Measurements from ENCODE around the gene MYRIP. TPM values are rescaled to one million over a fixed set of nuclear protein-coding genes. Genes with fewer than 3 reads are reported as not detected.

MYRIP gene
- polyA plus RNA-seq, 1 experiment, result 0.06 TPM

- Histone ChIP-seq H3K4me3 (ENCODE audit: low read depth, low read length) (no peak overlapping the region), H3K27me3 (ENCODE audit: control insufficient read depth, insufficient read depth, low read length) (no peaks in the 10 kb centered on the region), H3K36me3 (ENCODE audit: control insufficient read depth, insufficient read depth, low read length) (no peaks in the 10 kb centered on the region)
- ChIA-PET POLR2A (interaction anchor here (0.6 to 1.3 kb wide), 2 partner anchors 10 to 25 kb away, joined by 3 to 6 read pairs; no protein-coding TSS in a partner anchor), CTCF (interaction anchor here (1.1 to 1.9 kb wide), 2 partner anchors 10 to 116 kb away, joined by 4 to 8 read pairs; no protein-coding TSS in a partner anchor)
- no peak for TF ChIP-seq CTCF (IDR thresholded peaks at IDR 0.05; ENCODE audit: insufficient read depth, low read depth, low read length)
- peak; percentile 67 for DNase-seq (ENCODE audit: low read depth)
Observed at GRCh38 chr3:40054568-40055222, 245.3 kb downstream of the MYRIP start.

- DNase-seq (ENCODE audit: low read depth), result no peak
- no peak for TF ChIP-seq CTCF (IDR thresholded peaks at IDR 0.05; ENCODE audit: insufficient read depth, low read depth, low read length)
- CTCF ChIA-PET, result interaction anchor here (1.1 to 1.9 kb wide), 2 partner anchors 11 to 115 kb away, joined by 4 to 8 read pairs; no protein-coding TSS in a partner anchor
- POLR2A ChIA-PET, result interaction anchor here (0.6 to 1.3 kb wide), 2 partner anchors 11 to 24 kb away, joined by 3 to 6 read pairs; no protein-coding TSS in a partner anchor
- Histone ChIP-seq H3K27me3 (ENCODE audit: control insufficient read depth, insufficient read depth, low read length) (no peaks in the 10 kb centered on the region), H3K36me3 (ENCODE audit: control insufficient read depth, insufficient read depth, low read length) (no peaks in the 10 kb centered on the region), H3K4me3 (ENCODE audit: low read depth, low read length) (no peak overlapping the region)
Observed at GRCh38 chr3:40055361-40055760, 246.0 kb downstream of the MYRIP start.

GRCh38 chr3:40055956-40056355 is 246.5 kb downstream of the MYRIP start:
- DNase-seq (ENCODE audit: low read depth), result no peak
- H3K27me3 ChIP-seq (ENCODE audit: control insufficient read depth, insufficient read depth, low read length), result no peaks in the 10 kb centered on the region
- POLR2A ChIA-PET, result no interaction called here
- no peaks in the 10 kb centered on the region for H3K36me3 ChIP-seq (ENCODE audit: control insufficient read depth, insufficient read depth, low read length)
- CTCF ChIA-PET, result interaction anchor here (1.6 to 1.9 kb wide), 3 partner anchors 9 to 13 kb away, joined by 4 to 8 read pairs (median 5); no protein-coding TSS in a partner anchor
- H3K4me3 ChIP-seq (ENCODE audit: low read depth, low read length), result no peak overlapping the region
- no peak for TF ChIP-seq CTCF (IDR thresholded peaks at IDR 0.05; ENCODE audit: insufficient read depth, low read depth, low read length)

- CTCF ChIA-PET, result interaction anchor here (0.7 to 1.8 kb wide), 5 partner anchors 8 to 20 kb away, joined by 3 to 5 read pairs (median 3); no protein-coding TSS in a partner anchor
- TF ChIP-seq CTCF (IDR thresholded peaks at IDR 0.05; ENCODE audit: insufficient read depth, low read depth, low read length), result no peak
- no peaks in the 10 kb centered on the region for H3K27me3 ChIP-seq (ENCODE audit: control insufficient read depth, insufficient read depth, low read length)
- POLR2A ChIA-PET, result no interaction called here
- H3K4me3 ChIP-seq (ENCODE audit: low read depth, low read length), result no peak overlapping the region
- H3K36me3 ChIP-seq (ENCODE audit: control insufficient read depth, insufficient read depth, low read length), result no peaks in the 10 kb centered on the region
- no peak for DNase-seq (ENCODE audit: low read depth)
Observed at GRCh38 chr3:40057077-40057476, 247.7 kb downstream of the MYRIP start.

GRCh38 chr3:40057786-40058185 is 248.4 kb downstream of the MYRIP start:
- H3K4me3 ChIP-seq (ENCODE audit: low read depth, low read length), result no peak overlapping the region
- POLR2A ChIA-PET, result no interaction called here
- H3K36me3 ChIP-seq (ENCODE audit: control insufficient read depth, insufficient read depth, low read length), result no peaks in the 10 kb centered on the region
- CTCF ChIA-PET, result no interaction called here
- no peaks in the 10 kb centered on the region for H3K27me3 ChIP-seq (ENCODE audit: control insufficient read depth, insufficient read depth, low read length)
- DNase-seq (ENCODE audit: low read depth), result no peak
- no peak for TF ChIP-seq CTCF (IDR thresholded peaks at IDR 0.05; ENCODE audit: insufficient read depth, low read depth, low read length)

Measured in BJ (cell line).